Superior temporal gyrus (tissue), 1 donor: ENCODE measurements around the gene USO1.
"Not testable (repeated sequence)": the region's sequence is repeated elsewhere in the genome, so short reads cannot be mapped to it uniquely, and the experiment has no call there.

Experiments used
- DNase-seq: peaks from one replicate; pipeline ENCODE4 v3.0.0-alpha.2; 2016; ENCODE audit errors: extremely low spot score

USO1 gene

GRCh38 chr4:75714704-75715103 is 9.7 kb upstream of the USO1 start:
- no peak for DNase-seq

- peak; percentile 69 for DNase-seq
Observed at GRCh38 chr4:75715105-75715799, 9.1 kb upstream of the USO1 start.

DNA sequence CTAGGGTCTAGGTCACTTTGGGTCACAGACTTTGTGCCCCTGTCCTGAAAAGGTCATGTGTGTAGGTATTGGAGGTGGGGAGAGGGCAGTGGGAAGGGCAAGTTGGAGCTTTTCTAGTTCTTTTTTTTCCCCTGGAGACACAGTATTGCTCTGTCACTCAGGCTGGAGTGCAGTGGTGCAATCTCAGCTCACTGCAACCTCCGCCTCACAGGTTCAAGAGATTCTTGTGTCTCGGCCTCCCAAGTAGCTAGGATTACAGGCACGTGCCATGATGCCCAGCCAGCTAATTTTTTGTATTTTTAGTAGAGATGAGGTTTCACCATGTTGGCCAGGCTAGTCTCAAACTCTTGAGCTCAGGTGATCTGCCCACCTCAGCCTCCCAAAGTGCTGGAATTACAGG is 8.3 kb upstream of the USO1 start:
- not testable (repeated sequence) for DNase-seq

- DNase-seq: no peak
Observed at GRCh38 chr4:75717408-75717807, 7.0 kb upstream of the USO1 start.

- no peak for DNase-seq
Observed at GRCh38 chr4:75718529-75718928, 5.8 kb upstream of the USO1 start.

DNA sequence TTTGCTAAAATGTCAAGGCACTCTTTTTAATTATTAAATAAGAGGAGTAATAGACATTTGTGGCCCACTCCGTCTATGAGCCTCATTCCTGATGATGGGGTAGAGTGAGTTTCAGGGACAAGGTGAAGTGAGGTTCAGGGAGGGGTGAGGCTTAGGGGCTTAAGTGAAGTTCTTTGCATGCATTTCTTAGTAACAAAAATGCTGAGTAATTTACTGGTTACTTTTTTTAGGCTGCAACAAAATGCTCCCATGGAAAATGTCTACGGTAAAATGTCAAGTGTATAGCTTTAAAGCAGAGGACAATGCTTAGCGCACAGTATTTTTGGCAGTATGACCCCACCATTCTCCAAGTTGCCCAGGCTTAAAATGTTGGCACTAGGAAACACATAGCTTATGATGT is 2.0 kb upstream of the USO1 start:
- no peak for DNase-seq

- peak; percentile 38 for DNase-seq
Observed at GRCh38 chr4:75723163-75724065, 963 bp upstream of the USO1 start.

- DNase-seq: peak; percentile 34
Observed at GRCh38 chr4:75724867-75725724, 719 bp downstream of the USO1 start.

GRCh38 chr4:75725942-75726538 is 1.7 kb downstream of the USO1 start:
- peak; percentile 3 for DNase-seq

DNA sequence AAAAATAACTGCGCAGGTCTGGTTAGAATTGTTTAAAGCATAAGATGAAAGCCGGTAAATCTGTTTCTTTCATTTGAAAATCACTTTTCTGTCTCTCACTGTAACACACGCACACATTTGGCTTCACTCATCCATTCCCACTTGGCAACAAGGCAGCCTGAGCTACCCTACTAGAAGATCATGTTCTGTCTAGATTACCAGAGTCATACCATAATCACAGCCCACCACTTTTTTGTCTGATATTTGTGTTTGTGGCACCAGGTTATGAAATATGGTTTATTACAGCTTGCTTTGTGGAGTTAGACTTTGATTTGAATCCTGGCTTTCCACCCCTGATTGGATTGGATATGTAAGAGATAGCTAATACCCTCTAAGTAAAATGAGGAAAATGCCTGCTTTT is 2.2 kb downstream of the USO1 start:
- peak; percentile 8 for DNase-seq

GRCh38 chr4:75727073-75727472 is 2.7 kb downstream of the USO1 start:
- peak; percentile 4 for DNase-seq

DNA sequence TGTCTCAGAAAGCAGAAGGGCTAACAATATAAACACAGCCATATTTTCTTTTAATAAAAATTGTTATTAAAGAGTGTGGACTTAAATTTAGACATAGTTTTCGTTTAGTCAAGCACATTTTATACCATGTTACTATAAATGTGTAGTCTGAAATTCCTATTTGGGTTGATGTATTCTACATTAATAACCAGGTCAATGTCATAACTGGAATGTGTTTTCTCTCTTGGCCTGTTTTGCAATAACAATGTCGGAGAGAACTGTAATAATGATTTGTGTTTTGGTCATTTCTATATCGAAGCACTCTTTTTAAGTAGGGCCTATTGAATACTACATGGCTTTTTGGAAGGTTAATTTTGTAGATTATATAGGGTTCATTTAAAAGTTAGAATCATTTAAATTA is 5.5 kb downstream of the USO1 start:
- DNase-seq: no peak

DNA sequence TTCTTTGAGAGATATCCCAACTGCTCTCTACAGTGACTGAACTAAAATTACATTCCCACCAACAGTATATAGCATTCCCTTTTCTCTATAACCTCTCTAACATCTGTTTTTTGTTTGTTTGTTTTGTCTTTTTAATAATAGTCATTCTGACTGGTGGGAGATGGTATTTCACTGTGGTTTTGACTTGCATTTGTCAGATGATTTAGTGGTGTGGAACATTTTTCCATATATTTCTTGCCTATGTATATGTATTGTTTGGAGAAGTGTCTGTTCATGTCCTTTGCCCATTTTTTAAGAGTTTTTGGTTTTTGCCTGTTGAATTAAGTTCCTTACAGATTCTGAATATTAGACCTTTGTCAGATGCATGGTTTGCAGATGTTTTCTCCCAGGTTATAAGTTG is 9.0 kb downstream of the USO1 start:
- no peak for DNase-seq

DNA sequence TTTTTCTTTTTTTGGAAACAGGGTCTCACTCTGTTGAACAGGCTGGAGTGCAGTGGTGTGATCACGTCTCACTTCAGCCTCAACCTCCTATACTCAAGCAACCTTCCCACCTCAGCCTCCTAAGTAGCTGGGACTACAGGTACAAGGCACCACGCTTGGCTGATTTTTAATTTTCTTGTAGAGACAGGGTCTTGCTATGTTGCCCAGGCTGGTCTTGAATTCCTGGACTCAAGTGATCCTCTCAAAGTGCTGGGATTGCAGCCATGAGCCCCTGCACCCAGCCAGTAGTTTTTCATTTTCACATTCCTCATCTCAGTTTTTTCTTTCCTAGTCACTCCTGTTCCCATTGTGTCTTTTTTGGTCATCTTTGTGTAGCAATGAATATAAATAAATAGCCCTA is 11.1 kb downstream of the USO1 start:
- DNase-seq: no peak

DNA sequence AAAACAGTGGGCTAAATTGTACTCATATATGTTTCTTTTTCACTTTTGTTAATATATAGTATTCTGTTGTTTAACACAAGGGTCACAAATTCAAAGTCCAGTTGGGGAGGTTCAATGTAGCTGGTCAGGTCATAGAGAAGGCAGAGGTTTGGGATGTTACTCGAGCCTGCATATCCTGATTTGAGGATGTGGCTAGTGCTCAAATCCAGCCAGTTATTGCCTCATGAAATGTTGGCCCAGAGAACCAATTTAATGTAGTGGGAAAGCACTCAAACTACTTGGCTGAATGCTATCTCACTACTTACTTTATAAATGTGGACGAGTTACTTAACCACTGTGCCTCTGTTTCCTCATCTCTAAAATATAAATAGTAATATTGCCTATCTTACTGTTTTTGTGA is 12.5 kb downstream of the USO1 start:
- DNase-seq: peak; percentile 4

DNA sequence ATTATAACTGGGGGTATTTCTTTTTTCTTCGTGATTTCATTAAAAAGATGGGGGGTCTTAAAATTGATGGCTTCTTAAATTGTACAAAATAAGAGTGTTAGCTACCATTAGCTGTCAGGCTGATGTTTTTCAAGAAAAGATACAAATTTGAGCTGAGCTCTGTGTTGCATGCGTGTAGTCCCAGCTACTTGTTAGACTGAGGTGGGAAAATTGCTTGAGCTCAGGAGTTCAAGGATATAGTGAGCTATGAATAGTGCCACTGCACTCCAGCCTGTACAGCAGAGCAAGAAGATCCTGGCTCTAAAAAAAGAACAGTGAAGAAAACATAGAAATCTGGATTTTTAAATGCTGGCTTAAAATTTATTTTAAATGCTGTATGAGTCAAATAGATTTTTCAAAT is 13.0 kb downstream of the USO1 start:
- peak; percentile 2 for DNase-seq

- peak; percentile 6 for DNase-seq
Observed at GRCh38 chr4:75741027-75741426, 16.6 kb downstream of the USO1 start.

GRCh38 chr4:75742451-75742850 is 18.1 kb downstream of the USO1 start:
- DNase-seq: peak; percentile 3

- peak; percentile 7 for DNase-seq
Observed at GRCh38 chr4:75745161-75745560, 20.8 kb downstream of the USO1 start.

GRCh38 chr4:75745721-75746199 is 21.4 kb downstream of the USO1 start:
- no peak for DNase-seq

- no peak for DNase-seq
Observed at GRCh38 chr4:75752637-75753036, 28.3 kb downstream of the USO1 start.

DNA sequence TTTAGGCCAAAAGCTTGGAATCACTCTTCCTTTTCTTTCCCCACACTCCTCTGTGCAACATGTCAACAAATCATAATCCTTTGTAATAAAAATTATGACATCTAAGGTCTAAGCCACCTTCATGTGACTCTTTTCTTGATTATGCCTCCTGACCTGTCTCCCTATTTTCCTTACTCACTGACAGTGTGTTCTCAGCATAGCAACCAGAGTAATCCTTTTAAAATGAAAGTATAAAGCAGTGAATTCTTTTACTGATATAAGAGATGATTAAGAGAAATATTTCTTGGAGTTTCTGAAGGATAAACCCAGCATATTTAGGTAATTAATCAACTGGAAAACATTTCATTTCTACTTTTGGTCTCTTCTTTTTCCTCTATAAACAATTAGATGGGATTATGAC is 44.7 kb downstream of the USO1 start:
- no peak for DNase-seq
